Mesenchymal stem cell (in vitro differentiated cells and primary cell): ENCODE results near the gene CRYGC.

Source experiments
- DNase-seq: peaks from one replicate; pipeline ENCODE4 v3.0.0-alpha.2; 2013
- H2AFZ ChIP-seq: one replicate; pipeline ENCODE4 v1.6.1; 2013; ENCODE audit warnings: low read depth, mild to moderate bottlenecking, control low read depth, inconsistent platforms, low read length, moderate library complexity
- H2AK5ac ChIP-seq: 2 replicates; pipeline ENCODE4 v1.6.1; 2013; ENCODE audit warnings: low read length, moderate library complexity, mild to moderate bottlenecking, inconsistent platforms; ENCODE audit not compliant: severe bottlenecking
- H2BK120ac ChIP-seq: one replicate; pipeline ENCODE4 v1.6.1; 2013; ENCODE audit warnings: low read depth, mild to moderate bottlenecking, inconsistent platforms, low read length, moderate library complexity
- H2BK12ac ChIP-seq, 2 experiments: one replicate each; pipeline ENCODE4 v1.6.1; 2013; ENCODE audit warnings: inconsistent platforms in 2 of 2, low read length in 2 of 2, mild to moderate bottlenecking in 2 of 2, moderate library complexity in 2 of 2, control low read depth in 1 of 2
- H2BK15ac ChIP-seq: one replicate; pipeline ENCODE4 v1.6.1; 2013; ENCODE audit warnings: mild to moderate bottlenecking, low read depth, inconsistent platforms; ENCODE audit not compliant: poor library complexity, severe bottlenecking
- H2BK5ac ChIP-seq: 2 replicates; pipeline ENCODE4 v1.6.1; 2013; ENCODE audit warnings: low read depth, mild to moderate bottlenecking, low read length, control low read depth, inconsistent platforms; ENCODE audit not compliant: poor library complexity, severe bottlenecking
- H3K14ac ChIP-seq, 2 experiments: one replicate each; pipeline ENCODE4 v1.6.1; 2013; ENCODE audit warnings: inconsistent platforms in 2 of 2, low read length in 2 of 2, control low read depth in 1 of 2, mild to moderate bottlenecking in 1 of 2, moderate library complexity in 1 of 2
- H3K18ac ChIP-seq, 2 experiments: one replicate each; pipeline ENCODE4 v1.6.1; 2013; ENCODE audit warnings: inconsistent platforms in 2 of 2, low read length in 2 of 2, control low read depth in 1 of 2, low read depth in 1 of 2, mild to moderate bottlenecking in 1 of 2
- H3K23ac ChIP-seq, 2 experiments: one replicate each; pipeline ENCODE4 v1.6.1; 2013; ENCODE audit warnings: inconsistent platforms in 2 of 2, low read length in 2 of 2, mild to moderate bottlenecking in 2 of 2, moderate library complexity in 2 of 2, control low read depth in 1 of 2
- H3K27ac ChIP-seq: 2 replicates; pipeline ENCODE4 v1.5.1; 2013; ENCODE audit warnings: mild to moderate bottlenecking, moderate library complexity, low read length, control low read depth, inconsistent platforms; ENCODE audit not compliant: poor library complexity, severe bottlenecking
- H3K27me3 ChIP-seq, 2 experiments: 2 replicates each; pipeline versions ENCODE4 v1.6.1 to v1.7.0; 2013; ENCODE audit warnings: low read length in 2 of 2, mild to moderate bottlenecking in 2 of 2, moderate library complexity in 2 of 2, control low read depth in 1 of 2, inconsistent platforms in 1 of 2; ENCODE audit not compliant: control insufficient read depth in 1 of 2, insufficient read depth in 1 of 2
- H3K36me3 ChIP-seq, 2 experiments: 2 replicates each; pipeline versions ENCODE4 v1.6.1 to v1.7.0; 2013; ENCODE audit warnings: low read length in 2 of 2, control low read depth in 1 of 2, inconsistent platforms in 1 of 2, low read depth in 1 of 2, mild to moderate bottlenecking in 1 of 2; ENCODE audit not compliant: insufficient read depth in 2 of 2, control insufficient read depth in 1 of 2
- H3K4ac ChIP-seq, 2 experiments: one replicate each; pipeline ENCODE4 v1.6.1; 2013; ENCODE audit warnings: inconsistent platforms in 2 of 2, low read length in 2 of 2, mild to moderate bottlenecking in 2 of 2, moderate library complexity in 2 of 2, control low read depth in 1 of 2, low read depth in 1 of 2
- H3K4me1 ChIP-seq: 2 replicates; pipeline ENCODE4 v1.6.1; 2013; ENCODE audit warnings: low read depth, low read length, control low read depth; ENCODE audit not compliant: control insufficient read depth, insufficient read depth
- H3K4me2 ChIP-seq: 2 replicates; pipeline ENCODE4 v1.6.1; 2013; ENCODE audit warnings: low read length, mild to moderate bottlenecking, inconsistent platforms; ENCODE audit not compliant: poor library complexity, severe bottlenecking
- H3K4me3 ChIP-seq, 2 experiments: 2 replicates each; pipeline versions ENCODE4 v1.5.1 to v1.7.0; 2013; ENCODE audit warnings: low read length in 2 of 2, mild to moderate bottlenecking in 2 of 2, control low read depth in 1 of 2, low read depth in 1 of 2; ENCODE audit not compliant: insufficient read depth in 1 of 2
- H3K79me1 ChIP-seq: replicated peaks from 2 replicates; pipeline ENCODE4 v1.6.1; 2013; ENCODE audit warnings: mild to moderate bottlenecking, control low read depth, low read length, inconsistent platforms; ENCODE audit not compliant: poor library complexity, severe bottlenecking
- H3K9ac ChIP-seq: 2 replicates; pipeline ENCODE4 v1.7.0; 2013; ENCODE audit warnings: mild to moderate bottlenecking, low read length, moderate library complexity
- H3K9me3 ChIP-seq: 2 replicates; pipeline ENCODE4 v1.7.0; 2013; ENCODE audit warnings: mild to moderate bottlenecking, low read length; ENCODE audit not compliant: control insufficient read depth
- H4K8ac ChIP-seq: one replicate; pipeline ENCODE4 v1.6.1; 2013; ENCODE audit warnings: inconsistent platforms, mild to moderate bottlenecking, low read length, moderate library complexity
- H4K91ac ChIP-seq: one replicate; pipeline ENCODE4 v1.6.1; 2013; ENCODE audit warnings: mild to moderate bottlenecking, low read length, inconsistent platforms
- WGBS: methylation state at CpG from one replicate; pipeline ENCODE4 v1.1.7; 2013; ENCODE audit warnings: mixed read lengths; 5-methylcytosine and 5-hydroxymethylcytosine counted together

CRYGC gene

DNA sequence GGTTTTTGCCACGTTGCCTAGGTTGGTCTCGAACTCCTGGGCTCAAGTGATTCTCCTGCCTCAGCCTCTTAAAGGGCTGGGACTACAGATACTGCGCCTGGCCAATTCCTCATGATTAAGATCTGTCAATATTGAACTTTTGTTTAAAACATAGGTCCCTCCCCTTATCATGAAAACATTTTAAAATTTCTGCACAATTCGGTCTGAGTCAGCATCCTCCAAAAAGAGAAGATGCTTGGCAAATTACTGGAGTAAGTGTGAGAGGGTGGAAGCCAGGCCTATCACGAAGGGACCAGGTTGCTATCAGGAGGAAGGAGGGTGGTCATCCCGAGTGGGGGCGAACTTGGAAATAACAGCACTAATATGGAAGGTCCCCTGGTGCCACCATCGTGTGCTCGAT is 44.5 kb upstream of the CRYGC start:
- no peak overlapping the region for H3K14ac ChIP-seq
- DNase-seq = no peak
- WGBS = 89% methylated on average over 9 of the region's 9 CpGs

GRCh38 chr2:208172125-208172524 is 42.5 kb upstream of the CRYGC start:
- no peak overlapping the region for H3K4ac ChIP-seq
- no peak overlapping the region for H3K4me3 ChIP-seq
- no peak overlapping the region for H2AFZ ChIP-seq
- H3K9ac ChIP-seq = no peak overlapping the region
- no peak overlapping the region for H3K18ac ChIP-seq
- H4K91ac ChIP-seq = no peak overlapping the region
- H2BK120ac ChIP-seq = no peak overlapping the region
- H3K9me3 ChIP-seq = no peaks in the 10 kb centered on the region
- no peak for DNase-seq
- no peak overlapping the region for H4K8ac ChIP-seq
- WGBS = 89% methylated on average over 4 of the region's 4 CpGs
- no peak overlapping the region for H2AK5ac ChIP-seq
- H3K27ac ChIP-seq = no peak overlapping the region
- H3K36me3 ChIP-seq = no peaks in the 10 kb centered on the region
- no peak overlapping the region for H2BK5ac ChIP-seq
- H3K79me1 ChIP-seq = no peaks in the 10 kb centered on the region
- H3K14ac ChIP-seq = no peak overlapping the region
- H3K4me2 ChIP-seq = no peak overlapping the region
- no peak overlapping the region for H2BK12ac ChIP-seq
- H3K23ac ChIP-seq = no peak overlapping the region
- H3K4me1 ChIP-seq = no peaks in the 10 kb centered on the region
- H2BK15ac ChIP-seq = no peak overlapping the region
- H3K27me3 ChIP-seq = no peaks in the 10 kb centered on the region

More for the DNA sequence above, 44.5 kb upstream of the CRYGC start:
- Histone ChIP-seq H3K27ac (no peak overlapping the region), H2BK120ac (no peak overlapping the region), H3K23ac (no peak overlapping the region), H3K27me3 (no peaks in the 10 kb centered on the region), H3K4me1 (no peaks in the 10 kb centered on the region), H3K18ac (no peak overlapping the region), H2BK15ac (no peak overlapping the region), H3K79me1 (no peaks in the 10 kb centered on the region), H2AK5ac (no peak overlapping the region), H3K36me3 (no peaks in the 10 kb centered on the region), H3K4me2 (no peak overlapping the region), H2BK12ac (no peak overlapping the region), H3K4me3 (no peak overlapping the region), H3K9ac (no peak overlapping the region), H3K4ac (no peak overlapping the region), H4K91ac (no peak overlapping the region), H4K8ac (no peak overlapping the region), H2BK5ac (no peak overlapping the region), H2AFZ (no peak overlapping the region), H3K9me3 (no peaks in the 10 kb centered on the region)

- Histone ChIP-seq H3K79me1 (no peaks in the 10 kb centered on the region), H3K14ac (no peak overlapping the region), H2AFZ (no peak overlapping the region), H3K4me2 (no peak overlapping the region), H4K91ac (no peak overlapping the region), H3K9ac (no peak overlapping the region), H3K4me3 (no peak overlapping the region), H3K27me3 (peaks cover 4 to 6% of the 10 kb centered on the region in 2 experiments), H2BK5ac (no peak overlapping the region), H3K23ac (no peak overlapping the region), H3K27ac (no peak overlapping the region), H3K36me3 (no peaks in the 10 kb centered on the region), H4K8ac (no peak overlapping the region), H3K18ac (no peak overlapping the region), H2BK120ac (no peak overlapping the region), H3K9me3 (no peaks in the 10 kb centered on the region), H3K4ac (no peak overlapping the region), H3K4me1 (no peaks in the 10 kb centered on the region), H2BK12ac (no peak overlapping the region), H2BK15ac (no peak overlapping the region), H2AK5ac (no peak overlapping the region)
- DNase-seq = no peak
- WGBS = 76% methylated on average over 1 of the region's 2 CpGs
These were observed 35.5 kb upstream of the CRYGC start for GRCh38 chr2:208164951-208165755.

DNA sequence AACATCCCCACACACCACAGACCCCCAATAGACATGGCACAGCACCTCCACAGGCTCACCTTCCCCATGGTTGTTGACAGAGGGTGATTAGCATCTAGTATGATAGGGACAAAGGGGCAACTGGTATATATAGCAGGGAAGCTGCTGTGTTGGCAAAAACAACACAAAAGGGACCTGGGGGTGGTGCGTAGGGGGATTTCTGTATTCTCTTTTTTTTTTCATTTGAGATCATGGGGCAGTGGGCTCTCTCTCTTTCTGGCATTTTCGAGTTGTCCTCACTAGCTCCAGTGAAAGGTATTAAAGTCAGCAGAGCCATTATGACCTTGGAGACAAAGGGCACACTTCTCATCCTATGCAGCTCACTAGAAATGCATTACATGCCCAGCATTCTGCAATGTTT is 33.9 kb upstream of the CRYGC start, which contains the start of gene CRYGA:
TSS of gene CRYGA (minus strand) at position 101 of the 400 bp plus-strand sequence. CDS start at position 68, 33 bp downstream.
- no peak within 1 kb of the TSS for H2BK12ac ChIP-seq
- no peaks in the 10 kb centered on the region for H3K79me1 ChIP-seq
- H2BK15ac ChIP-seq = no peak within 1 kb of the TSS
- no peaks in the 10 kb centered on the region for H3K9me3 ChIP-seq
- H3K9ac ChIP-seq = no peak within 1 kb of the TSS
- DNase-seq = no peak
- no peak within 1 kb of the TSS for H2BK120ac ChIP-seq
- H3K14ac ChIP-seq = no peak within 1 kb of the TSS
- peaks cover 4 to 6% of the 10 kb centered on the region in 2 experiments for H3K27me3 ChIP-seq
- no peak within 1 kb of the TSS for H3K4ac ChIP-seq
- H3K4me3 ChIP-seq = no peak within 1 kb of the TSS
- H2BK5ac ChIP-seq = no peak within 1 kb of the TSS
- H2AFZ ChIP-seq = no peak within 1 kb of the TSS
- H2AK5ac ChIP-seq = no peak within 1 kb of the TSS
- no peak within 1 kb of the TSS for H3K4me2 ChIP-seq
- H3K18ac ChIP-seq = no peak within 1 kb of the TSS
- no peak within 1 kb of the TSS for H3K27ac ChIP-seq
- H3K23ac ChIP-seq = no peak within 1 kb of the TSS
- WGBS = 48% methylated on average over 2 of the region's 2 CpGs
- H4K91ac ChIP-seq = no peak within 1 kb of the TSS
- H4K8ac ChIP-seq = no peak within 1 kb of the TSS
- H3K36me3 ChIP-seq = no peaks in the 10 kb centered on the region
- no peaks in the 10 kb centered on the region for H3K4me1 ChIP-seq
